Right lobe of liver (tissue), 6 donors: ENCODE results near the gene SPTBN1. TPM values are rescaled to one million over a fixed set of nuclear protein-coding genes. Genes with fewer than 3 reads are reported as not detected.
A peak's percentile ranks its signal among the peaks of the same experiment; 100 is the strongest.

Source experiments
- ATAC-seq, 4 donors: fragments of 200-7000 bp; cut with Tn5 transposase; one replicate each; pipeline ENCODE4 v1.9.1; 2020; ENCODE audit warnings: mild to moderate bottlenecking in 4 of 4, moderate library complexity in 4 of 4
- DNase-seq, 3 donors: peaks; one replicate each; pipeline ENCODE4 v3.0.0-alpha.2; 2020
- H3K27ac ChIP-seq, 3 donors: fragments of 200-600 bp; one replicate each; pipeline ENCODE4 v1.8.0; 2022
- H3K27me3 ChIP-seq, 2 donors: fragments of 200-600 bp; one replicate each; pipeline ENCODE4 v1.8.0; 2022
- H3K36me3 ChIP-seq, 4 donors: fragments of 200-600 bp; sonication (generic) in 1 of 4; one replicate each; pipeline versions ENCODE4 v1.5.1 to v1.8.0; 2017 to 2022; ENCODE audit warnings: control low read depth in 1 of 4
- H3K4me1 ChIP-seq, 4 donors: fragments of 200-600 bp; sonication (generic) in 1 of 4; one replicate each; pipeline versions ENCODE4 v1.5.1 to v1.8.0; 2017 to 2022; ENCODE audit warnings: control low read depth in 1 of 4
- H3K4me3 ChIP-seq, 3 donors: fragments of 200-600 bp; one replicate each; pipeline ENCODE4 v1.8.0; 2022
- H3K9me3 ChIP-seq, 4 donors: fragments of 200-600 bp; sonication (generic) in 1 of 4; one replicate each; pipeline versions ENCODE4 v1.5.1 to v1.8.0; 2017 to 2022; ENCODE audit warnings: control low read depth in 1 of 4
- POLR2A ChIP-seq: fragments of 450-650 bp; IDR thresholded peaks from one replicate; pipeline ENCODE4 v1.6.1; 2017; ENCODE audit warnings: antibody characterized with exemption, mild to moderate bottlenecking
- WGBS: methylation state at CpG from one replicate; pipeline ENCODE4 v1.1.6; 2018; ENCODE audit warnings: low coverage, low lambda C conversion rate; ENCODE audit not compliant: insufficient coverage; ENCODE audit errors: missing lambda C conversion rate; 5-methylcytosine and 5-hydroxymethylcytosine counted together
- intact Hi-C, 2 donors: fragments of 100-400 bp; cut with DNase I; formaldehyde crosslinking; loops; one replicate each; pipeline versions ENCODE4 v1.11.2 to v1.14.1; 2022
- total RNA-seq, 6 experiments: library from RNA; depleted of rRNA in 2 of 6; stranded (reverse); fragments of >200 nt in 2 of 6; fragmentation: NEBNext Ultra II Directional in 3 of 6; extraction: Animal tissue kit (Norgen Biotek cat#: 25700) in 3 of 6; gene quantifications; one replicate each; pipeline versions ENCODE4 v1.1.0 to v1.2.4, GENCODE V29; 2016 to 2023
- TF ChIP-seq, protein P1 (sequence below), 4 donors: fragments of 200-600 bp in 3 of 4; fragments of 450-650 bp in 1 of 4; IDR thresholded peaks; one replicate each; pipeline versions ENCODE4 v1.5.1 to v1.8.0; 2016 to 2022; ENCODE audit warnings: antibody characterized with exemption in 4 of 4, mild to moderate bottlenecking in 2 of 4
- donor health status: DM: no; HTN: yes; CAD: no.
- donor health status: DM: no; HTN: no; CAD: no.
- donor health status: DM: no; HTN: no; CAD: no.
- donor health status: DM: no; HTN: yes; CAD: no.
- donor health status: DM: no; HTN: yes; CAD: no.

Gene SPTBN1
- total RNA-seq, 6 experiments from 2014 or later, result 107 to 315 (median 227) TPM

DNA sequence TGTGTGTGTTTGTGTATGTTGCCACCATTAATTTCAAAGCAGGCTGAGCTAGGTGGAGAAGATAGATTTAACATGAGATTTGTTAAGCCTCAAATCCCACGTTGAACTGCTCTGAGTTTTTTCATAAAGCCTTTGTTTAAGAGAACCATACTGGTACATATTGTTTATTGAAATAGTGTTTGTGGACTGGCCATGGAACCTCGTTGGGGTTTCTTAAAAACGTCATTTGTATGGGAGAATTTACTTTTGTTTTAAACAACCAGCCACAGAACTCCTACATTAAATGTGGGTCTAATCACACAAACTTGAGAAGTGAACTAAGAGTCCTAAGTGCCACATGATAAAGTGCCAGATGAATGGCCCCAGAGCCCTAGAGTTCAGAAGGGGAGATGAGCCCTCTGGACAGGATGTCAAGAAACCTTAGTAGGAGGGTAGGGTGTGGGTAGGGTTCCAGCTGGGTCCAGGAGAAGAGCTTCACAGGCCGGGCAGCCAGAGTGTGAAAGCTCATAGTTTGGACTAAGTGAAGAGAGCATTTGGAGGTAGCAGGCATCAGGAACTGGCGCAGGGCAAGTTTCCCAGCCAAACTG, 146.7 kb downstream of the SPTBN1 start:
- Histone ChIP-seq H3K27me3 (no peaks in the 10 kb centered on the region), H3K4me1 (peaks cover 0 to 84% (median 38%) of the 10 kb centered on the region in 4 donors), H3K4me3 (no peak overlapping the region), H3K36me3 (no peaks in the 10 kb centered on the region), H3K9me3 (no peaks in the 10 kb centered on the region), H3K27ac (peak overlapping the region; percentile 68 to 72 (median 71))
- DNase-seq, result no peak
- 20% methylated on average over 5 of the region's 5 CpGs for WGBS
- peak in 3 of 4 donors; percentile 1 to 17 (median 5) for ATAC-seq
- TF ChIP-seq, protein P1, sequence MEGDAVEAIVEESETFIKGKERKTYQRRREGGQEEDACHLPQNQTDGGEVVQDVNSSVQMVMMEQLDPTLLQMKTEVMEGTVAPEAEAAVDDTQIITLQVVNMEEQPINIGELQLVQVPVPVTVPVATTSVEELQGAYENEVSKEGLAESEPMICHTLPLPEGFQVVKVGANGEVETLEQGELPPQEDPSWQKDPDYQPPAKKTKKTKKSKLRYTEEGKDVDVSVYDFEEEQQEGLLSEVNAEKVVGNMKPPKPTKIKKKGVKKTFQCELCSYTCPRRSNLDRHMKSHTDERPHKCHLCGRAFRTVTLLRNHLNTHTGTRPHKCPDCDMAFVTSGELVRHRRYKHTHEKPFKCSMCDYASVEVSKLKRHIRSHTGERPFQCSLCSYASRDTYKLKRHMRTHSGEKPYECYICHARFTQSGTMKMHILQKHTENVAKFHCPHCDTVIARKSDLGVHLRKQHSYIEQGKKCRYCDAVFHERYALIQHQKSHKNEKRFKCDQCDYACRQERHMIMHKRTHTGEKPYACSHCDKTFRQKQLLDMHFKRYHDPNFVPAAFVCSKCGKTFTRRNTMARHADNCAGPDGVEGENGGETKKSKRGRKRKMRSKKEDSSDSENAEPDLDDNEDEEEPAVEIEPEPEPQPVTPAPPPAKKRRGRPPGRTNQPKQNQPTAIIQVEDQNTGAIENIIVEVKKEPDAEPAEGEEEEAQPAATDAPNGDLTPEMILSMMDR (IDR thresholded peaks at IDR 0.05), result no peak
- TF ChIP-seq POLR2A, result no peak
- intact Hi-C loops, result no loop called here

DNA sequence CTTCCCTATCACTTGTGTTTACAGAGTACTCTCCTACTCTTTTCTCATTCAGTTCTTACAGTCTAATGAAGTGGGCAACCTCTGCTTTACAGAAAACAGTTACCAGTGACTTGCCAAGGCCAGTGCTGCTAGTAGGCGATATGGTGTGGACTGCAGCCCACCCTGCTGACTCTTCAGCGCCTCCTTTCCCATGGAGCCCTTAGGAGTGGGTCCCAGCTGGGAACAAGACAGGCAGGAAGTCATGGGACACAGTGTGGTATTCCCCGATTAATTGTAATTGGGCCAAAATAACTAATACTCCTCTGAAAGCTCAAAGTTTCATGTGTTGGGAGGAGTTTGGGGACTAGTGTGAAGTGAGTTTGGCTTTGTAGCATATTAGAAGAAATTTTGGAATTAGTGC, 147.2 kb downstream of the SPTBN1 start:
- intact Hi-C loops, result no loop called here
- H3K36me3 ChIP-seq, result no peaks in the 10 kb centered on the region
- DNase-seq (no peak), ATAC-seq (peak; percentile 34 to 56 (median 50))
- no peak for TF ChIP-seq POLR2A
- TF ChIP-seq, protein P1 (IDR thresholded peaks at IDR 0.05), result no peak
- H3K27ac ChIP-seq, result peak overlapping the region; percentile 68 to 72 (median 71)
- no peaks in the 10 kb centered on the region for H3K9me3 ChIP-seq
- H3K27me3 ChIP-seq, result no peaks in the 10 kb centered on the region
- H3K4me1 ChIP-seq, result peaks cover 0 to 78% (median 35%) of the 10 kb centered on the region in 4 donors
- WGBS, result 15% methylated on average over 3 of the region's 3 CpGs
- H3K4me3 ChIP-seq, result no peak overlapping the region

DNA sequence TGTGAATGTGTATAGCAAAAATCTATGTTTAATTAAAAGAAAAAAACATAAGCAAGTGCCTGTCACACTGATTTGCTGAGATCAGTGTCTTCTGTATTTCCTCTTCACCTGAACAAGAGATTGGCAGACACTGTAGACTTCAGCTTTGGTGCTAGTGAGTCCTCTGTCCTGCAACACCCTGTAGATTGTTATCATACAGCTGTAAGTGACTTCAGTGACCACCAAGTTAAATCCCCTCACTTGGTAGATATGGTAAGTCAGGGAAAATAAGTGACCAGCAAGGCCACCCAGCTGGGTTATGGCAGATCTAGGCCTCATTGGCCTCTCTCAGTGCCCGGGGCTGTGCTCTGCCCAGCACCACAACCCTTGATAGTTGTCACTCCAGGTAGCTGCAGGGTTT, 147.7 kb downstream of the SPTBN1 start:
- no peaks in the 10 kb centered on the region for H3K27me3 ChIP-seq
- no peak for TF ChIP-seq POLR2A
- TF ChIP-seq, protein P1 (IDR thresholded peaks at IDR 0.05), result no peak
- H3K4me1 ChIP-seq, result peaks cover 0 to 74% (median 33%) of the 10 kb centered on the region in 4 donors
- no peak for DNase-seq
- ATAC-seq, result no peak
- no CpG with 5 or more reads among the region's 1 CpG for WGBS
- no peaks in the 10 kb centered on the region for H3K36me3 ChIP-seq
- intact Hi-C loops, result no loop called here
- peak overlapping the region; percentile 68 to 72 (median 71) for H3K27ac ChIP-seq
- H3K9me3 ChIP-seq, result no peaks in the 10 kb centered on the region
- H3K4me3 ChIP-seq, result no peak overlapping the region

DNA sequence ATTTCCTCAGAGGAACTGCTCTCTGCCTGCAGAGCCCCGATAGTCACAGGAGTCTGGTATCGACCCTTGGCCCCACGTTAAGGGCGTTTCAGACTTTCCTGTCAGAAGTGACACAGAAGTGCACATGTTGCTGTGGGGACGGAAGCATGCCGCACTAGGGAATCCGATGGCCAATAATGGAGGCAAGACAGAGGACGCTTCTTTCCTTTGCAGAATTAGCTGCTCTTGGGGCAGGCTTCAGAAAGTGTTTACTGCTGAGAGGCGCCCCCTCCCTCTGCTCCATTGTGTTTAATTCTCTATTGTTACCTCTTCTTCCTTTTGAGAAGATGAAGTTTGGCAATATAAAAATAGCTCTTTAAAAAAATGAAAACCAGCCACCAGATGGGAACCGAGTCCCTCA, 148.7 kb downstream of the SPTBN1 start:
- ATAC-seq (peak in 3 of 4 donors; percentile 3 to 35 (median 7)), DNase-seq (no peak)
- no peak for TF ChIP-seq POLR2A
- TF ChIP-seq, protein P1 (IDR thresholded peaks at IDR 0.05), result no peak
- Histone ChIP-seq H3K36me3 (no peaks in the 10 kb centered on the region), H3K27ac (peak overlapping the region in 2 of 3 donors; percentile 71 to 72), H3K4me1 (peaks cover 0 to 72% (median 29%) of the 10 kb centered on the region in 4 donors), H3K27me3 (no peaks in the 10 kb centered on the region), H3K9me3 (no peaks in the 10 kb centered on the region), H3K4me3 (no peak overlapping the region)
- WGBS, result 40% methylated on average over 9 of the region's 10 CpGs
- intact Hi-C loops, result no loop called here
